SU-DHL-6 (cell line): ENCODE measurements around the gene GPR137.

Source experiments
- H2AFZ ChIP-seq: fragments of 200-600 bp; sonication (generic); 2 replicates; pipeline ENCODE4 v1.6.1; 2014; ENCODE audit warnings: low read depth, mild to moderate bottlenecking, moderate library complexity, mixed read lengths, antibody characterized with exemption, low read length; ENCODE audit not compliant: severe bottlenecking
- H3F3A ChIP-seq: fragments of 200-600 bp; shearing (Covaris generic); 2 replicates; pipeline ENCODE4 v1.6.0; 2016; ENCODE audit warnings: antibody characterized with exemption, mild to moderate bottlenecking; ENCODE audit not compliant: insufficient read depth
- H3K27ac ChIP-seq: fragments of 200-600 bp; sonication (generic); 2 replicates; pipeline ENCODE4 v1.5.1; 2016; ENCODE audit warnings: low read depth, mild to moderate bottlenecking, low read length, moderate library complexity, mixed read lengths
- H3K27me3 ChIP-seq: fragments of 200-600 bp; sonication (generic), shearing (Covaris generic); 2 replicates; pipeline ENCODE4 v1.6.0; 2014; ENCODE audit warnings: mild to moderate bottlenecking, low read length
- H3K36me3 ChIP-seq: fragments of 200-600 bp; sonication (generic); 2 replicates; pipeline ENCODE4 v1.6.1; 2014; ENCODE audit warnings: mild to moderate bottlenecking, low read length, mixed read lengths
- H3K4me2 ChIP-seq: fragments of 300-600, 200-600 bp; shearing (Covaris generic), sonication (generic); 2 replicates; pipeline ENCODE4 v1.6.0; 2014; ENCODE audit warnings: low read length, low read depth, mild to moderate bottlenecking; ENCODE audit not compliant: poor library complexity, severe bottlenecking
- H3K4me3 ChIP-seq: fragments of 200-600 bp; sonication (generic); 2 replicates; pipeline ENCODE4 v1.5.1; 2014; ENCODE audit warnings: antibody characterized with exemption, low read length, mild to moderate bottlenecking, mixed read lengths; ENCODE audit not compliant: insufficient read depth, poor library complexity, severe bottlenecking
- H3K79me2 ChIP-seq: fragments of 200-600 bp; sonication (generic); 2 replicates; pipeline ENCODE4 v1.6.1; 2014; ENCODE audit warnings: mild to moderate bottlenecking, low read length, moderate library complexity; ENCODE audit not compliant: insufficient read depth
- H3K9ac ChIP-seq: fragments of 200-600 bp; sonication (generic); 2 replicates; pipeline ENCODE4 v1.7.0; 2014; ENCODE audit warnings: mild to moderate bottlenecking, low read length
- H3K9me2 ChIP-seq: fragments of 200-600 bp; sonication (generic); replicated peaks from 2 replicates; pipeline ENCODE4 v1.6.1; 2014; ENCODE audit warnings: low read length; ENCODE audit not compliant: insufficient read depth
- H3K9me3 ChIP-seq: fragments of 200-600 bp; sonication (generic); 2 replicates; pipeline ENCODE4 v1.6.1; 2014; ENCODE audit warnings: low read length, mixed read lengths; ENCODE audit not compliant: insufficient read depth
- H4K20me1 ChIP-seq: fragments of 200-600 bp; sonication (generic); 2 replicates; pipeline ENCODE4 v1.6.1; 2014; ENCODE audit warnings: low read depth, mild to moderate bottlenecking, antibody characterized with exemption, low read length, moderate library complexity, mixed read lengths
- CTCF ChIP-seq: fragments of 200-600 bp; sonication (generic); IDR thresholded peaks from one replicate; pipeline ENCODE4 v1.5.1; 2017; ENCODE audit warnings: antibody characterized with exemption, mild to moderate bottlenecking, low read length, moderate library complexity; ENCODE audit not compliant: insufficient read depth, poor library complexity, severe bottlenecking
- EZH2phosphoT487 ChIP-seq: fragments of 200-600 bp; sonication (generic), shearing (Covaris generic); conservative IDR thresholded peaks from 2 replicates; pipeline ENCODE4 v1.6.1; 2018; ENCODE audit warnings: mild to moderate bottlenecking, antibody characterized with exemption, low read length, moderate library complexity, mixed read lengths

GPR137 gene

GRCh38 chr11:64249563-64250414 lies 35.9 kb upstream of the GPR137 start:
- H3K9ac ChIP-seq = no peak overlapping the region
- no peak overlapping the region for H3K4me2 ChIP-seq
- H3F3A ChIP-seq = peaks cover 26% of the 10 kb centered on the region

GRCh38 chr11:64250415-64251015 lies 35.1 kb upstream of the GPR137 start:
- Histone ChIP-seq H3K27ac (no peak overlapping the region), H3K79me2 (peaks cover 16% of the 10 kb centered on the region), H3K9ac (peak overlapping the region; percentile 84), H3K9me2 (no peaks in the 10 kb centered on the region), H3K27me3 (no peaks in the 10 kb centered on the region), H4K20me1 (no peaks in the 10 kb centered on the region), H3F3A (peaks cover 19% of the 10 kb centered on the region), H2AFZ (no peak overlapping the region), H3K9me3 (no peaks in the 10 kb centered on the region), H3K4me3 (peak overlapping the region; percentile 26), H3K36me3 (no peaks in the 10 kb centered on the region), H3K4me2 (peak overlapping the region; percentile 97)
- TF ChIP-seq EZH2phosphoT487 (no peak), CTCF (no peak)

More at GRCh38 chr11:64249563-64250414, 35.9 kb upstream of the GPR137 start:
- Histone ChIP-seq H3K27me3 (no peaks in the 10 kb centered on the region), H4K20me1 (no peaks in the 10 kb centered on the region), H3K9me2 (no peaks in the 10 kb centered on the region), H3K9me3 (no peaks in the 10 kb centered on the region), H3K36me3 (no peaks in the 10 kb centered on the region), H3K79me2 (peaks cover 23% of the 10 kb centered on the region), H3K4me3 (no peak overlapping the region), H3K27ac (no peak overlapping the region), H2AFZ (no peak overlapping the region)
- TF ChIP-seq EZH2phosphoT487 (no peak), CTCF (no peak)

- H3K9me3 ChIP-seq = no peaks in the 10 kb centered on the region
- peaks cover 14% of the 10 kb centered on the region; the same call in 1 of the 2 replicates for H3F3A ChIP-seq
- H3K4me2 ChIP-seq = peak within 1 kb of the TSS; percentile 97
- H2AFZ ChIP-seq = peak within 1 kb of the TSS; percentile 86
- peak within 1 kb of the TSS; percentile 88 for H3K4me3 ChIP-seq
- H3K27me3 ChIP-seq = no peaks in the 10 kb centered on the region
- H3K79me2 ChIP-seq = peaks cover 9% of the 10 kb centered on the region; the same call in 1 of the 2 replicates
- H3K9me2 ChIP-seq = no peaks in the 10 kb centered on the region
- peak within 1 kb of the TSS; percentile 84 for H3K9ac ChIP-seq
- TF ChIP-seq EZH2phosphoT487 (no peak), CTCF (peak; percentile 59)
- no peaks in the 10 kb centered on the region for H4K20me1 ChIP-seq
- no peaks in the 10 kb centered on the region for H3K36me3 ChIP-seq
- H3K27ac ChIP-seq = peak within 1 kb of the TSS; percentile 21
Observed at GRCh38 chr11:64251016-64251752, 34.5 kb upstream of the GPR137 start, which contains the start of gene PLCB3. PLCB3 (plus strand) TSS chr11:64251530; CDS start chr11:64251650, 120 bp downstream.
